ENCODE data around the gene PSD2. TPM values are rescaled to one million over a fixed set of nuclear protein-coding genes. Genes with fewer than 3 reads are reported as not detected.

Gene PSD2
- total RNA-seq, 3 donors from 2014 or later (not counting 1 experiment from before 2014, with no cell fraction given): 1.3 to 2.5 (median 1.3) TPM

DNA sequence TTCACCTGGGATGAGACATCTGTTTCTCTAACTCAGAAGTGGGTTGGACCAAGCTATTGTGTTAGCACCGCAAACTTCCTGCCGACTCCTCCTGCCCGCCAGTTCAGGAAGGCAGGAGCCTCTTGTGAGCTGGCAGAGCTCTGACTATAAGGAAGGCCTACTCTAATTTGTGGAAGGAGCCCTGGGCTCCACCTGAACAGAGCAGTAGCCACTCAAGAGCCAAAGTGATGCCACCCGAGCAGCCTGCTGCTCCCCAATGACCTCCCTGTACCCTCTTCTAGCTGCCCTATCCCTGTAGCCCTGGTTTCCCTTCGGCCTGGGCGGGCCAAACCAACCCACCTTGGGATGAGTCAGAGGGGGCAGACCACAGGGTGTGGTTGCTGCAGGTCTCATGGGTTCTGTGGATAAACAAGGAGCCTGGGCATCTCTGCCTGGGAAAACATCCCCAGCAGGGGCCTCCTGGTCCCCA, 81.6 kb downstream of the PSD2 start:
- Histone ChIP-seq H3K36me3 (ENCODE audit: control insufficient read depth, insufficient read depth, low read length) (no peaks in the 10 kb centered on the region), H3K27ac (ENCODE audit: low read length) (no peak overlapping the region), H3K4me1 (ENCODE audit: control insufficient read depth, insufficient read depth, low read length) (peaks cover 8% of the 10 kb centered on the region), H3K9me3 (ENCODE audit: control insufficient read depth, insufficient read depth, low read length) (no peaks in the 10 kb centered on the region), H3K27me3 (ENCODE audit: control insufficient read depth, insufficient read depth, low read length) (no peaks in the 10 kb centered on the region), H3K4me3 (ENCODE audit: low read length) (no peak overlapping the region)
- Mint-ChIP-seq H3K9me3 (no peaks in the 10 kb centered on the region), H3K27ac (no peak overlapping the region), H3K36me3 (no peaks in the 10 kb centered on the region), H3K4me1 (no peaks in the 10 kb centered on the region), H3K27me3 (ENCODE audit: low read depth in 2 of 2) (peaks cover 7 to 18% of the 10 kb centered on the region in 2 donors), H3K4me3 (no peak overlapping the region)
- no peak for TF ChIP-seq CTCF (IDR thresholded peaks at IDR 0.05)
- intact Hi-C loops (cut with micrococcal nuclease): no loop called here
- DNase-seq: no peak
- 54% methylated on average over 6 of the region's 6 CpGs for WGBS (ENCODE audit: insufficient coverage)
- ATAC-seq: peak in 1 of 3 donors; percentile 36

GRCh38 chr5:139878093-139878492, 82.5 kb downstream of the PSD2 start:
- DNase-seq: no peak
- Mint-ChIP-seq H3K9me3 (no peaks in the 10 kb centered on the region), H3K4me3 (no peak overlapping the region), H3K27me3 (ENCODE audit: low read depth in 2 of 2) (peaks cover 7 to 18% of the 10 kb centered on the region in 2 donors), H3K27ac (no peak overlapping the region), H3K4me1 (no peaks in the 10 kb centered on the region), H3K36me3 (no peaks in the 10 kb centered on the region)
- ATAC-seq: no peak
- 93% methylated on average over 2 of the region's 3 CpGs for WGBS (ENCODE audit: insufficient coverage)
- TF ChIP-seq CTCF (IDR thresholded peaks at IDR 0.05): no peak
- intact Hi-C loops (cut with micrococcal nuclease): no loop called here
- H3K27me3 ChIP-seq (ENCODE audit: control insufficient read depth, insufficient read depth, low read length): no peaks in the 10 kb centered on the region
- no peaks in the 10 kb centered on the region for H3K36me3 ChIP-seq (ENCODE audit: control insufficient read depth, insufficient read depth, low read length)
- no peak overlapping the region for H3K4me3 ChIP-seq (ENCODE audit: low read length)
- no peaks in the 10 kb centered on the region for H3K9me3 ChIP-seq (ENCODE audit: control insufficient read depth, insufficient read depth, low read length)
- H3K27ac ChIP-seq (ENCODE audit: low read length): no peak overlapping the region
- peaks cover 8% of the 10 kb centered on the region for H3K4me1 ChIP-seq (ENCODE audit: control insufficient read depth, insufficient read depth, low read length)

GRCh38 chr5:139880416-139881142, 85.0 kb downstream of the PSD2 start:
- no peaks in the 10 kb centered on the region for H3K9me3 ChIP-seq (ENCODE audit: control insufficient read depth, insufficient read depth, low read length)
- DNase-seq (no peak), ATAC-seq (no peak)
- peaks cover 8% of the 10 kb centered on the region for H3K4me1 ChIP-seq (ENCODE audit: control insufficient read depth, insufficient read depth, low read length)
- H3K4me1 Mint-ChIP-seq: no peaks in the 10 kb centered on the region
- no peak overlapping the region for H3K27ac ChIP-seq (ENCODE audit: low read length)
- no peaks in the 10 kb centered on the region for H3K27me3 ChIP-seq (ENCODE audit: control insufficient read depth, insufficient read depth, low read length)
- no peaks in the 10 kb centered on the region for H3K36me3 Mint-ChIP-seq
- WGBS (ENCODE audit: insufficient coverage): 89% methylated on average over 18 of the region's 18 CpGs
- no peaks in the 10 kb centered on the region for H3K36me3 ChIP-seq (ENCODE audit: control insufficient read depth, insufficient read depth, low read length)
- peaks cover 0 to 9% of the 10 kb centered on the region in 2 donors for H3K27me3 Mint-ChIP-seq (ENCODE audit: low read depth in 2 of 2)
- H3K4me3 ChIP-seq (ENCODE audit: low read length): no peak overlapping the region
- intact Hi-C loops (cut with micrococcal nuclease): no loop called here
- TF ChIP-seq CTCF (IDR thresholded peaks at IDR 0.05): no peak
- no peaks in the 10 kb centered on the region for H3K9me3 Mint-ChIP-seq
- H3K27ac Mint-ChIP-seq: no peak overlapping the region
- no peak overlapping the region for H3K4me3 Mint-ChIP-seq
